Spleen (tissue), 7 donors: ENCODE data around the gene TACR2.

Source experiments
- CTCF ChIP-seq, 11 experiments: fragments of 200-600 bp in 7 of 11; fragments of 450-650 bp in 4 of 11; sonication (generic) in 4 of 11; IDR thresholded peaks in 8 of 11; conservative IDR thresholded peaks in 3 of 11; 1 replicate in 7 of 11; 2 replicates in 4 of 11; pipeline versions ENCODE4 v1.4.0 to v1.8.0; 2016 to 2021; ENCODE audit warnings: antibody characterized with exemption in 11 of 11, inconsistent platforms in 4 of 11, mild to moderate bottlenecking in 1 of 11
- POLR2A ChIP-seq, 3 donors: fragments of 450-650 bp; IDR thresholded peaks; one replicate each; pipeline ENCODE4 v1.5.1; 2017; ENCODE audit warnings: antibody characterized with exemption in 3 of 3, mild to moderate bottlenecking in 1 of 3
- POLR2AphosphoS5 ChIP-seq, 3 donors: sonication (generic); formaldehyde crosslinking; IDR thresholded peaks; one replicate each; pipeline ENCODE4 v1.5.1; 2017; ENCODE audit warnings: antibody characterized with exemption in 3 of 3
- donor health status: DM: no; HTN: no; CAD: no; lungs with moderate emphysema.
- donor health status: DM: no; HTN: no; CAD: no.
- donor health status: DM: no; HTN: no; CAD: no.

- TF ChIP-seq CTCF (IDR thresholded peaks at IDR 0.05 in 8 of 11, conservative IDR thresholded peaks at IDR 0.05 in 3 of 11): no peak
- no peak for TF ChIP-seq POLR2AphosphoS5 (IDR thresholded peaks at IDR 0.05)
- no peak for TF ChIP-seq POLR2A (IDR thresholded peaks at IDR 0.05)
Observed at GRCh38 chr10:69353977-69354635, 62.6 kb downstream of the TACR2 start.
